ENCODE data around the gene ABCB6. TPM values are rescaled to one million over a fixed set of nuclear protein-coding genes. Genes with fewer than 3 reads are reported as not detected.

The ABCB6 gene
- total and polyA plus RNA-seq, 2 of the 8 experiments (the other 6 are each of a cell fraction or from before 2014, with no cell fraction given), result 44.9 to 50.6 TPM

GRCh38 chr2:219266886-219267285, 48.1 kb upstream of the ABCB6 start (continued):
- TF ChIP-seq CTCF (IDR thresholded peaks at IDR 0.05; ENCODE audit: control extremely low read depth in 1 of 3, insufficient read depth in 1 of 3, low read depth in 1 of 3, low read length in 3 of 3) (no peak), BRCA1 (IDR thresholded peaks at IDR 0.05; ENCODE audit: low read depth, low read length) (no peak), ZNF274 (IDR thresholded peaks at IDR 0.05; ENCODE audit: borderline replicate concordance, extremely low read depth, low read length) (no peak), GABPA (IDR thresholded peaks at IDR 0.05; ENCODE audit: borderline replicate concordance, insufficient read depth, low read length) (no peak), ASH2L (IDR thresholded peaks at IDR 0.05; ENCODE audit: low read length) (no peak), KDM4A (IDR thresholded peaks at IDR 0.05; ENCODE audit: low read depth, low read length, severe bottlenecking) (no peak), E2F6 (IDR thresholded peaks at IDR 0.05) (no peak)

All from H1 (cell line).